Esophagus muscularis mucosa (tissue), 4 donors: ENCODE data around the gene KIF21B. TPM values are rescaled to one million over a fixed set of nuclear protein-coding genes. Genes with fewer than 3 reads are reported as not detected.

Source experiments
- DNase-seq: peaks from one replicate; pipeline ENCODE4 v3.0.0-alpha.2; 2017; ENCODE audit errors: extremely low spot score
- H3K27ac ChIP-seq, 4 donors: fragments of 200-600 bp; sonication (generic); replicated peaks in 1 of 4; 1 replicate in 3 of 4; 2 replicates in 1 of 4; pipeline ENCODE4 v1.5.1; 2016 to 2019; ENCODE audit warnings: mild to moderate bottlenecking in 1 of 4
- H3K27me3 ChIP-seq, 4 donors: fragments of 200-600 bp; sonication (generic); one replicate each; pipeline versions ENCODE4 v1.5.1 to v1.6.0; 2016 to 2019
- H3K36me3 ChIP-seq, 4 donors: fragments of 200-600 bp; sonication (generic); one replicate each; pipeline ENCODE4 v1.5.1; 2016 to 2019
- H3K4me1 ChIP-seq, 4 donors: fragments of 200-600 bp; sonication (generic); one replicate each; pipeline ENCODE4 v1.5.1; 2016 to 2019
- H3K4me3 ChIP-seq, 4 donors: fragments of 200-600 bp; sonication (generic); 1 replicate in 2 of 4; 2 replicates in 2 of 4; pipeline ENCODE4 v1.5.1; 2016 to 2019; ENCODE audit warnings: mild to moderate bottlenecking in 4 of 4, moderate library complexity in 1 of 4
- H3K9me3 ChIP-seq, 4 donors: fragments of 200-600 bp; sonication (generic); 1 replicate in 3 of 4; 2 replicates in 1 of 4; pipeline ENCODE4 v1.5.1; 2016 to 2019
- CTCF ChIP-seq, 3 experiments: fragments of 200-600 bp in 2 of 3; fragments of 450-650 bp in 1 of 3; sonication (generic) in 2 of 3; IDR thresholded peaks; one replicate each; pipeline ENCODE4 v1.5.1; 2017 to 2019; ENCODE audit warnings: antibody characterized with exemption in 3 of 3, mild to moderate bottlenecking in 2 of 3, moderate library complexity in 1 of 3
- EP300 ChIP-seq: sonication (generic); formaldehyde crosslinking; IDR thresholded peaks from one replicate; pipeline ENCODE4 v1.6.1; 2017; ENCODE audit warnings: antibody characterized with exemption
- POLR2A ChIP-seq: fragments of 450-650 bp; IDR thresholded peaks from one replicate; pipeline ENCODE4 v1.6.1; 2017; ENCODE audit warnings: antibody characterized with exemption, moderate library complexity, mild to moderate bottlenecking, low read depth
- POLR2AphosphoS5 ChIP-seq, 2 donors: sonication (generic); formaldehyde crosslinking; IDR thresholded peaks; one replicate each; pipeline ENCODE4 v1.6.1; 2017; ENCODE audit warnings: antibody characterized with exemption in 2 of 2
- WGBS: methylation state at CpG from one replicate; pipeline ENCODE4 v1.1.5; 2018; 5-methylcytosine and 5-hydroxymethylcytosine counted together
- intact Hi-C: fragments of 100-400 bp; cut with DNase I; formaldehyde crosslinking; loops from one replicate; pipeline ENCODE4 v1.15.1; 2023
- total RNA-seq, 4 donors: library from RNA; depleted of rRNA; stranded (reverse); fragments of >200 nt; gene quantifications; one replicate each; pipeline versions ENCODE4 v1.1.0 to v1.2.1, GENCODE V29; 2016

KIF21B gene
- total RNA-seq, 4 donors from 2014 or later = 1.6 to 2.5 (median 1.9) TPM

GRCh38 chr1:201054091-201054543, 30.6 kb upstream of the KIF21B start:
- no peaks in the 10 kb centered on the region for H3K36me3 ChIP-seq
- no peaks in the 10 kb centered on the region for H3K27me3 ChIP-seq
- 68% methylated on average over 10 of the region's 10 CpGs for WGBS
- no peak for TF ChIP-seq POLR2A
- TF ChIP-seq EP300 = no peak
- TF ChIP-seq POLR2AphosphoS5 (IDR thresholded peaks at IDR 0.05) = no peak
- no peak for TF ChIP-seq CTCF (IDR thresholded peaks at IDR 0.05)
- intact Hi-C loops = no loop called here
- H3K9me3 ChIP-seq = no peaks in the 10 kb centered on the region
- H3K4me1 ChIP-seq = peaks cover 9 to 51% (median 43%) of the 10 kb centered on the region in 4 donors
- no peak overlapping the region for H3K27ac ChIP-seq
- no peak for DNase-seq
- H3K4me3 ChIP-seq = no peak overlapping the region

- 94% methylated on average over 19 of the region's 22 CpGs for WGBS
These were observed 29.8 kb upstream of the KIF21B start for GRCh38 chr1:201053155-201053860.

GRCh38 chr1:201051399-201051798, 27.9 kb upstream of the KIF21B start:
- Histone ChIP-seq H3K27me3 (no peaks in the 10 kb centered on the region), H3K4me3 (no peak overlapping the region), H3K36me3 (no peaks in the 10 kb centered on the region), H3K27ac (no peak overlapping the region), H3K4me1 (peaks cover 7 to 41% (median 34%) of the 10 kb centered on the region in 4 donors), H3K9me3 (no peaks in the 10 kb centered on the region)
- no peak for DNase-seq
- WGBS = 100% methylated on average over 1 of the region's 2 CpGs
- no peak for TF ChIP-seq CTCF (IDR thresholded peaks at IDR 0.05)
- TF ChIP-seq EP300 = no peak
- no peak for TF ChIP-seq POLR2A
- TF ChIP-seq POLR2AphosphoS5 (IDR thresholded peaks at IDR 0.05) = no peak
- intact Hi-C loops = no loop called here

More at GRCh38 chr1:201053155-201053860, 29.8 kb upstream of the KIF21B start:
- H3K27me3 ChIP-seq = no peaks in the 10 kb centered on the region
- H3K27ac ChIP-seq = no peak overlapping the region
- DNase-seq = no peak
- TF ChIP-seq EP300 (no peak), POLR2AphosphoS5 (IDR thresholded peaks at IDR 0.05) (no peak), CTCF (IDR thresholded peaks at IDR 0.05) (no peak), POLR2A (no peak)
- H3K9me3 ChIP-seq = no peaks in the 10 kb centered on the region
- no peaks in the 10 kb centered on the region for H3K36me3 ChIP-seq
- peaks cover 9 to 51% (median 43%) of the 10 kb centered on the region in 4 donors for H3K4me1 ChIP-seq
- no peak overlapping the region for H3K4me3 ChIP-seq
- intact Hi-C loops = no loop called here

- H3K4me3 ChIP-seq = no peak overlapping the region
- TF ChIP-seq POLR2A (no peak), POLR2AphosphoS5 (IDR thresholded peaks at IDR 0.05) (no peak), CTCF (IDR thresholded peaks at IDR 0.05) (no peak), EP300 (no peak)
- intact Hi-C loops = no loop called here
- no peaks in the 10 kb centered on the region for H3K36me3 ChIP-seq
- H3K27ac ChIP-seq = no peak overlapping the region
- no peaks in the 10 kb centered on the region for H3K27me3 ChIP-seq
- no peak for DNase-seq
- H3K4me1 ChIP-seq = peaks cover 3 to 34% (median 27%) of the 10 kb centered on the region in 4 donors
- 66% methylated on average over 4 of the region's 5 CpGs for WGBS
- no peaks in the 10 kb centered on the region for H3K9me3 ChIP-seq
These were observed 27.2 kb upstream of the KIF21B start for GRCh38 chr1:201050515-201051277.
